C4-2B (cell line): Measurements from ENCODE around the gene MEAF6.

Source experiments
- ZFX ChIP-seq: fragments of 450-650 bp; IDR thresholded peaks from 2 replicates; pipeline ENCODE4 v1.6.1; 2017
- TF ChIP-seq, protein P1 (sequence below): fragments of 450-650 bp; conservative IDR thresholded peaks from 2 replicates; pipeline ENCODE4 v1.5.1; 2017; ENCODE audit warnings: mild to moderate bottlenecking

DNA sequence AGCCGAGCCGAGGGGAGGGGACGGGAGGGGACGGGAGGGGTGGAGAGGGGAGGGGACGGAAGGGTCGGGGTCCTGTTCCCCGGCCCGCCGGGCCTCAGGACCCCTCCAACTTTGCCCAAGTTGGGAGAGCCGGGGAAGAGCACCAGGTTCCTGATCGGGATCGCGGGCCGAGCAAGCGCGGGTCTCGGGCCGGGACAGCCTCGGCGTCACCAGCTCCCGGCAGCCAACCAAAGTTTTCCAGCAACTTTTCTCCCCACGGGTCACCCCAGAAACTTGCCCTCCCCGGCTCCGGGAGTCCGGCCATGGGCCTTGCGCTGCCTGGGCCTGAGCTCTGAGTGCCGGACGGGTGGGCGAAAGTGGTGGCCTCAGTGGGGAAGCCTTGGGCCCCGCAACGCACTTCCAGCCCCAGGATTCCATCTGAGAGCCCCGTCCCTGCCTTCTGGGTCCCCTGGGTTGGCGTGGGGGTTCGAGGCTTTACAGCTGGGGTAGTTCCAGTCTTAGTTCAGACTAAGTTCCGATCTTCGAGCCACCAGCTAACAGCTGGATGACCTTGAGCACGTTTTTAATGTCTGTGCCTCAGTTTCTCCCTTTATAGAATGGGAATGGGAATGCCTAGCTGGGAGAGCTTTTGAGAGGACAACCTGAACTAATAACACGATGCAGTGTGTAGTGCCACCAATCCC is 39.7 kb downstream of the MEAF6 start:
- TF ChIP-seq, protein P1, sequence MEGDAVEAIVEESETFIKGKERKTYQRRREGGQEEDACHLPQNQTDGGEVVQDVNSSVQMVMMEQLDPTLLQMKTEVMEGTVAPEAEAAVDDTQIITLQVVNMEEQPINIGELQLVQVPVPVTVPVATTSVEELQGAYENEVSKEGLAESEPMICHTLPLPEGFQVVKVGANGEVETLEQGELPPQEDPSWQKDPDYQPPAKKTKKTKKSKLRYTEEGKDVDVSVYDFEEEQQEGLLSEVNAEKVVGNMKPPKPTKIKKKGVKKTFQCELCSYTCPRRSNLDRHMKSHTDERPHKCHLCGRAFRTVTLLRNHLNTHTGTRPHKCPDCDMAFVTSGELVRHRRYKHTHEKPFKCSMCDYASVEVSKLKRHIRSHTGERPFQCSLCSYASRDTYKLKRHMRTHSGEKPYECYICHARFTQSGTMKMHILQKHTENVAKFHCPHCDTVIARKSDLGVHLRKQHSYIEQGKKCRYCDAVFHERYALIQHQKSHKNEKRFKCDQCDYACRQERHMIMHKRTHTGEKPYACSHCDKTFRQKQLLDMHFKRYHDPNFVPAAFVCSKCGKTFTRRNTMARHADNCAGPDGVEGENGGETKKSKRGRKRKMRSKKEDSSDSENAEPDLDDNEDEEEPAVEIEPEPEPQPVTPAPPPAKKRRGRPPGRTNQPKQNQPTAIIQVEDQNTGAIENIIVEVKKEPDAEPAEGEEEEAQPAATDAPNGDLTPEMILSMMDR, result no peak
- TF ChIP-seq ZFX, result 0 out of 2 replicates have a peak, but pooled peaks have one; percentile 35
